ENCODE results near the gene SMIM30. TPM values are rescaled to one million over a fixed set of nuclear protein-coding genes. Genes with fewer than 3 reads are reported as not detected.
A peak's percentile ranks its signal among the peaks of the same experiment; 100 is the strongest.

SMIM30 gene
- total and polyA plus RNA-seq, 2 of the 4 experiments (the other 2 are of a cell fraction) = 31.6 to 47.7 TPM

DNA sequence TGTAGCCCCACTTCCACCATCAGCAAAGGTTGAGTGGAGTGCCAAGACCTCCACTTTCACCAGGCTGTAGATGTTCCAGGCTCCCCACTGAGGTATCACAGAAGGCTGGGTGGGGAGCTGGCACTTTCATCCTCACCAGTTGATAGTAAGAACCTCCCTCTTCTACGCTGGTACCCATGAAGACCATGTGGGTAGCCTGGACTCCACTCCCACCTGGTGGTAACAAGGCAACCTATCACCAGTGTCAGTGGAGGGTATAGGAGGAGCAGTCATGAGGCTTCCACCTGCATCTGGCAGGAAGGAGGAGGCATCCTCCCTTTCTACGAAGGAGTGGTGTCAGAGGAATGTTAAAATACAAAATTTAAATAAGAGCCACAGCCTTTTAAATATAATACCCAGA, 4.4 kb downstream of the SMIM30 start:
- no peak overlapping the region for H3K18ac ChIP-seq (ENCODE audit: low read depth, low read length)
- POLR2A ChIA-PET (ENCODE audit: unreplicated experiment) = no interaction called here
- H3K27me3 ChIP-seq (ENCODE audit: control insufficient read depth, insufficient read depth, low read length) = no peaks in the 10 kb centered on the region
- no peaks in the 10 kb centered on the region for H3K9me3 ChIP-seq (ENCODE audit: control insufficient read depth, insufficient read depth, low read length)
- H2BK15ac ChIP-seq (ENCODE audit: low read depth, low read length) = no peak overlapping the region
- H3K14ac ChIP-seq (replicated peaks; ENCODE audit: low read depth, low read length) = no peak overlapping the region
- no peak overlapping the region for H2AK5ac ChIP-seq (ENCODE audit: low read depth, low read length)
- dilution Hi-C loops (cut with HindIII; ENCODE audit: low sequenced_read_pairs, unreplicated experiment) = no loop called here
- H3K4me1 ChIP-seq (ENCODE audit: control insufficient read depth, insufficient read depth, low read length) = no peaks in the 10 kb centered on the region; the same call in 1 of the 2 replicates
- no TSS peak for BruUV-seq (replicated peaks)
- H3K79me1 ChIP-seq (ENCODE audit: low read depth in 1 of 2, low read length in 2 of 2) = peaks cover 3 to 12% of the 10 kb centered on the region in 2 experiments; a peak in 3 of 4 replicates
- no peak overlapping the region for H3K4ac ChIP-seq (ENCODE audit: low read depth, low read length)
- in situ Hi-C loops (cut with MboI; ENCODE audit: low sequenced_read_pairs) = no loop called here
- H4K8ac ChIP-seq (ENCODE audit: low read depth in 2 of 2, low read length in 2 of 2) = no peak overlapping the region
- no CpG with 5 or more reads among the region's 2 CpGs for WGBS, 2 experiments (ENCODE audit: extremely low coverage in 2 of 2, insufficient read length in 1 of 2)
- no peaks in the 10 kb centered on the region for H4K20me1 ChIP-seq (ENCODE audit: insufficient read depth, low read length)
- no peak overlapping the region for H3K23ac ChIP-seq (ENCODE audit: low read depth, low read length)
- H4K91ac ChIP-seq (ENCODE audit: insufficient read depth, low read depth, low read length) = no peak overlapping the region
- DNase-seq (no peak), ATAC-seq (ENCODE audit: low read depth) (no peak)
- no peak overlapping the region for H2AK9ac ChIP-seq (replicated peaks; ENCODE audit: low read depth, low read length, poor library complexity)
- no peak overlapping the region for H3K56ac ChIP-seq (ENCODE audit: extremely low read depth, insufficient read depth, low read length)
- peaks cover 3% of the 10 kb centered on the region; the same call in 1 of the 2 replicates for H3K9me1 ChIP-seq (ENCODE audit: insufficient read depth, low read length)
- H3K9ac ChIP-seq (ENCODE audit: low read depth, low read length) = no peak overlapping the region
- H2BK20ac ChIP-seq (ENCODE audit: low read depth, low read length) = no peak overlapping the region
- TF ChIP-seq RAD21 (IDR thresholded peaks at IDR 0.05; ENCODE audit: low read length) (peak; percentile 20; the same call in 1 of the 2 replicates), MXI1 (IDR thresholded peaks at IDR 0.05; ENCODE audit: borderline replicate concordance, low read depth, low read length) (no peak)
- intact Hi-C loops (cut with micrococcal nuclease) = no loop called here
- H2BK120ac ChIP-seq (ENCODE audit: low read depth, low read length) = no peak overlapping the region
- no peak overlapping the region for H3K4me3 ChIP-seq (ENCODE audit: insufficient read depth, low read depth, low read length)
- no peak overlapping the region for H3K4me2 ChIP-seq (ENCODE audit: low read depth, low read length)
- no peak overlapping the region for H4K5ac ChIP-seq (ENCODE audit: low read depth, low read length)
- no peaks in the 10 kb centered on the region; the same call in none of the 2 replicates for H3K36me3 ChIP-seq (ENCODE audit: control insufficient read depth, insufficient read depth, low read length)
- CTCF ChIA-PET = interaction anchor here (0.8 kb wide), 1 partner anchor 14 kb away, joined by 5 read pairs; no protein-coding TSS in a partner anchor
- H2BK5ac ChIP-seq (ENCODE audit: low read depth, low read length, poor library complexity, severe bottlenecking) = no peak overlapping the region
- no peak overlapping the region for H3K27ac ChIP-seq (ENCODE audit: insufficient read depth, low read length)
- H2AFZ ChIP-seq (replicated peaks; ENCODE audit: low read length, poor library complexity) = no peak overlapping the region
